Lower lobe of right lung (tissue), 2 donors: ENCODE measurements around the gene HSPH1. TPM values are rescaled to one million over a fixed set of nuclear protein-coding genes. Genes with fewer than 3 reads are reported as not detected.

Source experiments
- ATAC-seq, 2 donors: fragments of 200-7000 bp; cut with Tn5 transposase; one replicate each; pipeline ENCODE4 v1.9.1; 2020 to 2022; ENCODE audit warnings: mild to moderate bottlenecking in 2 of 2, moderate library complexity in 2 of 2
- DNase-seq: peaks from one replicate; pipeline ENCODE4 v3.0.0-alpha.2; 2020
- H3K27ac ChIP-seq: fragments of 200-600 bp; one replicate; pipeline ENCODE4 v1.8.0; 2022
- H3K27me3 ChIP-seq: fragments of 200-600 bp; one replicate; pipeline ENCODE4 v1.8.0; 2022; ENCODE audit warnings: low read depth
- H3K36me3 ChIP-seq: fragments of 200-600 bp; one replicate; pipeline ENCODE4 v1.8.0; 2022; ENCODE audit warnings: mild to moderate bottlenecking
- H3K4me1 ChIP-seq: fragments of 200-600 bp; one replicate; pipeline ENCODE4 v1.8.0; 2022
- H3K4me3 ChIP-seq: fragments of 200-600 bp; one replicate; pipeline ENCODE4 v1.8.0; 2022; ENCODE audit warnings: mild to moderate bottlenecking
- H3K9me3 ChIP-seq: fragments of 200-600 bp; one replicate; pipeline ENCODE4 v1.8.0; 2022
- intact Hi-C: fragments of 100-400 bp; cut with DNase I; formaldehyde crosslinking; loops from one replicate; pipeline ENCODE4 v1.11.0; 2022
- total RNA-seq: library from RNA; stranded (reverse); fragmentation: NEBNext Ultra II Directional; extraction: Animal tissue kit (Norgen Biotek cat#: 25700); gene quantifications from one replicate; pipeline ENCODE4 v1.2.1, GENCODE V29; 2021
- TF ChIP-seq, protein P1 (sequence below): fragments of 200-600 bp; IDR thresholded peaks from one replicate; pipeline ENCODE4 v1.8.0; 2022; ENCODE audit warnings: antibody characterized with exemption, mild to moderate bottlenecking
- donor health status: DM: no; HTN: yes; CAD: no; lungs with severe emphysema.

The HSPH1 gene
- total RNA-seq, 1 donor from 2014 or later: 108 TPM

DNA sequence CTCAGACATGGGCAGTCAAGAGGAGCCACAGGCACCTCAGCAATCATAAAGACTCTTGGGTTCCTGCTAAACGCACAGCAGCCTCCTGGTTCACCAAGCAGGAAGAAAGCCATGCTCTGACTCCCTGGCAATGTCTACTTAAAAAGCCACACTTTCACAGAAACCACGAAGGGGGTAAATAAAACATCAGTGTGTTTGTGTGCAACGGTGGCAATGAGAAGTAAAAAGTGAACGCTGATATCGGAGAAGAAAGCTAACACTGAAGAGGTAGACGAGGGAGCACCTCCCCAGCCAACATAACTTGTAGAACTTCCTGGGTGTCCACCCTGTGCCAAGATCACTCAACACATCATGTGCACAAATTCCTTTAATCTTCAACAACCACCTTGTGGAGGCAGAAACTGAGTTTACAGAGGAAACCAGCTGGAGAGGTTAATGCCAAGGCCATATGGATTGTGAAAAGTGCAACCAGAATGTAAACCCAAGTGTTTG is 30.2 kb downstream of the HSPH1 start:
- no peaks in the 10 kb centered on the region for H3K9me3 ChIP-seq
- no peaks in the 10 kb centered on the region for H3K4me1 ChIP-seq
- intact Hi-C loops: no loop called here
- no peak overlapping the region for H3K4me3 ChIP-seq
- ATAC-seq (peak; percentile 29 to 36), DNase-seq (no peak)
- H3K27me3 ChIP-seq: no peaks in the 10 kb centered on the region
- H3K36me3 ChIP-seq: peaks cover 17% of the 10 kb centered on the region
- H3K27ac ChIP-seq: no peak overlapping the region
- TF ChIP-seq, protein P1, sequence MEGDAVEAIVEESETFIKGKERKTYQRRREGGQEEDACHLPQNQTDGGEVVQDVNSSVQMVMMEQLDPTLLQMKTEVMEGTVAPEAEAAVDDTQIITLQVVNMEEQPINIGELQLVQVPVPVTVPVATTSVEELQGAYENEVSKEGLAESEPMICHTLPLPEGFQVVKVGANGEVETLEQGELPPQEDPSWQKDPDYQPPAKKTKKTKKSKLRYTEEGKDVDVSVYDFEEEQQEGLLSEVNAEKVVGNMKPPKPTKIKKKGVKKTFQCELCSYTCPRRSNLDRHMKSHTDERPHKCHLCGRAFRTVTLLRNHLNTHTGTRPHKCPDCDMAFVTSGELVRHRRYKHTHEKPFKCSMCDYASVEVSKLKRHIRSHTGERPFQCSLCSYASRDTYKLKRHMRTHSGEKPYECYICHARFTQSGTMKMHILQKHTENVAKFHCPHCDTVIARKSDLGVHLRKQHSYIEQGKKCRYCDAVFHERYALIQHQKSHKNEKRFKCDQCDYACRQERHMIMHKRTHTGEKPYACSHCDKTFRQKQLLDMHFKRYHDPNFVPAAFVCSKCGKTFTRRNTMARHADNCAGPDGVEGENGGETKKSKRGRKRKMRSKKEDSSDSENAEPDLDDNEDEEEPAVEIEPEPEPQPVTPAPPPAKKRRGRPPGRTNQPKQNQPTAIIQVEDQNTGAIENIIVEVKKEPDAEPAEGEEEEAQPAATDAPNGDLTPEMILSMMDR: no peak

DNA sequence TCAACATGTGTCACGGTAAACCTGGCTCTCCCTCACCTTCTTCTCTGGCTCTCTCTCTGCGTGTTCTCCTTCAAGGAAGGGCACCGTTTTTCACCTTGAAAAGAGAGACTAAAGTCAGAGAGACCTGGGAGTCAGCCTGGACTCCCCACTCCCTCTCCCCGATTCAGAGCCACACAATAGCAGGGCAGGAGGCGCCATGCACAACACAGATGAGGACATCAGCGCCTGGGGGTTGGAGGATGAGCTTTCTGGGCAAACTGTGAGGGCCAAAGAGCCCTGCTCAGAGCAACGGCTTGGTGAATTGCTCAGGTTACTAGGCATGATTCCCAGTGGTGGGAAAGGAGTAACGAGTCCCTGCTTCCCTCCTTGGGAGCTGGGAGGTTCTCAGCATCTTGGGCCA is 32.3 kb downstream of the HSPH1 start:
- no peak overlapping the region for H3K4me3 ChIP-seq
- TF ChIP-seq, protein P1: no peak
- no peak for ATAC-seq
- intact Hi-C loops: no loop called here
- no peaks in the 10 kb centered on the region for H3K27me3 ChIP-seq
- H3K9me3 ChIP-seq: no peaks in the 10 kb centered on the region
- H3K36me3 ChIP-seq: no peaks in the 10 kb centered on the region
- H3K27ac ChIP-seq: no peak overlapping the region
- DNase-seq: no peak
- H3K4me1 ChIP-seq: no peaks in the 10 kb centered on the region

DNA sequence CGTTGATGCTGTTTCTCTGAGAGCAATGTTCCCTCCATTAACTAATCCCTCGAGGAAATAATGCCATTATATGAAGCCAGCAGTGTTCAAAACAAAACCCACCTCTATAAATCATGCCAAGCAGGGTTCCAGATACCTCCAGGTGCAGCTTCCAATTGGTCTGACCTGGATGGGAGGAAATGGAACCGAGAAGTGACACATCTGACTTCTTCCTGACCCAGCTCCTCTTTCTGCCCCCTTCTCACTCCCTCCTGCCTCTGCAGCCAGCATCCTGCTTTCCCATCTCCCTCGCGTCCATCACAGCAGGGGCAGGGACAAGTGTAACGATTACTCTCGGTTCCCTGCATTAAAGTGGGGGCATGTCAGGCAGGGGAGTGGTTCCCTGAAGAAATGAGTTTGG is 37.5 kb downstream of the HSPH1 start:
- no peaks in the 10 kb centered on the region for H3K9me3 ChIP-seq
- DNase-seq (no peak), ATAC-seq (no peak)
- intact Hi-C loops: no loop called here
- H3K27me3 ChIP-seq: no peaks in the 10 kb centered on the region
- H3K27ac ChIP-seq: no peak overlapping the region
- H3K36me3 ChIP-seq: no peaks in the 10 kb centered on the region
- no peaks in the 10 kb centered on the region for H3K4me1 ChIP-seq
- TF ChIP-seq, protein P1: no peak
- no peak overlapping the region for H3K4me3 ChIP-seq

DNA sequence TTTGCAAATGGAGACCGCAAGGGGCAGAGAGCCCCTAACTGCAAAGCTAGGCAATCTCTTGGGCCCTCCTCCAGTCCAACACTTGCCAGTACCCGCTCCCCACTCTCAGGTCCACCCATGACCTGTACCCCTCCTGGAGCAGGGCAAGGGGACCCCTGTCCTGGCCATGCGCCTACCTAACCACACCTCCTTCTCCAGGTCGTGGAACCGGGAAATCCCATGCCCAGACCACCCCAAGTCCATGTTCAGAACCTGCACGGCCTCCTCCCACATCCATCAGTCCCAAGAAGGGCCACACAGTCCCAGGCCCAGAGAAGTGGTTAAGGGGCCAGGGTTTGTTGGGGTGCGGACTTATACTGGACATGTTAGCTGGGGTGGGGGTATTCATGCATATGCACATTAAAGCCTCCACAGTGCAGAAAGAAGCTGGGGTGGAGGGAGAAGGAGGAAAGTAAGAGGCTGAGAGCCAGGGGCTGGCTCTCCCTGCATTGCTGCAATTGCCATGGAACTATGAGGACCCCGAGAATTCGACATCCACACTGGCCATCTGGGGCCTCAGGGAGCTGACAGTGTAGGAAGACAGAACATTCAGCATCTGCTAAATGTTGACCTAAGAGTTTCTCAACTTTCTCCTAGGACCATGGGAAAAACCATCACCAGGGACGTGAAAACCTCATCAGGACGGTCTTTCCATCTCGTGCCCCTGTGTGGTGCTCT is 39.0 kb downstream of the HSPH1 start:
- no peak for DNase-seq
- intact Hi-C loops: no loop called here
- no peaks in the 10 kb centered on the region for H3K9me3 ChIP-seq
- H3K27ac ChIP-seq: no peak overlapping the region
- ATAC-seq: no peak
- no peak overlapping the region for H3K4me3 ChIP-seq
- no peaks in the 10 kb centered on the region for H3K27me3 ChIP-seq
- H3K36me3 ChIP-seq: no peaks in the 10 kb centered on the region
- no peaks in the 10 kb centered on the region for H3K4me1 ChIP-seq
- TF ChIP-seq, protein P1: no peak

DNA sequence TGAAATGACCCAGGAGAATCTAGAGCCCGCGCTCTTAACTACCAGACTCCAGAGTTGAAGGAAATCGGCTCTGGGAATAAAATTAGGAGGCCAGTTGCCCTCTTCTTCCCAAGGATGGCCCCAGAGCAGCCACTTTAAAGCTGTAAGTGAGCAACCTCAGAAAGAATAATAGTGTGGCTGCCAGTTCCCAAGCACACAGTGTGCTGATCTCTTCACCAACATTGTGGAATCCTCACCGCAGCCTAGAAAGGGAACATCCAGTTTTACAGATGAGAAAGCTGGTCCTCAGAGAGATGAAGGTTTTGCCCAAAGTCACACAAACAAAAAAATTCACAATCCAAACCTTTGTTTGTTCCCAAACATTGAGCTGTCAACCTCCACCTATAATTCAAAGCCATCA is 39.6 kb downstream of the HSPH1 start:
- Histone ChIP-seq H3K27me3 (no peaks in the 10 kb centered on the region), H3K36me3 (no peaks in the 10 kb centered on the region), H3K27ac (no peak overlapping the region), H3K9me3 (no peaks in the 10 kb centered on the region), H3K4me1 (no peaks in the 10 kb centered on the region), H3K4me3 (no peak overlapping the region)
- intact Hi-C loops: no loop called here
- TF ChIP-seq, protein P1: no peak
- no peak for DNase-seq
- ATAC-seq: no peak
